GM12801 (cell line): Measurements from ENCODE around the gene MAP3K3.

Experiments
- CTCF ChIP-seq: IDR thresholded peaks from one replicate; pipeline ENCODE4 v1.5.1; 2011; ENCODE audit warnings: control low read depth; ENCODE audit not compliant: insufficient read length; ENCODE audit errors: extremely low read depth

The MAP3K3 gene

GRCh38 chr17:63698381-63698885, 76.2 kb downstream of the MAP3K3 start:
- no peak for TF ChIP-seq CTCF

DNA sequence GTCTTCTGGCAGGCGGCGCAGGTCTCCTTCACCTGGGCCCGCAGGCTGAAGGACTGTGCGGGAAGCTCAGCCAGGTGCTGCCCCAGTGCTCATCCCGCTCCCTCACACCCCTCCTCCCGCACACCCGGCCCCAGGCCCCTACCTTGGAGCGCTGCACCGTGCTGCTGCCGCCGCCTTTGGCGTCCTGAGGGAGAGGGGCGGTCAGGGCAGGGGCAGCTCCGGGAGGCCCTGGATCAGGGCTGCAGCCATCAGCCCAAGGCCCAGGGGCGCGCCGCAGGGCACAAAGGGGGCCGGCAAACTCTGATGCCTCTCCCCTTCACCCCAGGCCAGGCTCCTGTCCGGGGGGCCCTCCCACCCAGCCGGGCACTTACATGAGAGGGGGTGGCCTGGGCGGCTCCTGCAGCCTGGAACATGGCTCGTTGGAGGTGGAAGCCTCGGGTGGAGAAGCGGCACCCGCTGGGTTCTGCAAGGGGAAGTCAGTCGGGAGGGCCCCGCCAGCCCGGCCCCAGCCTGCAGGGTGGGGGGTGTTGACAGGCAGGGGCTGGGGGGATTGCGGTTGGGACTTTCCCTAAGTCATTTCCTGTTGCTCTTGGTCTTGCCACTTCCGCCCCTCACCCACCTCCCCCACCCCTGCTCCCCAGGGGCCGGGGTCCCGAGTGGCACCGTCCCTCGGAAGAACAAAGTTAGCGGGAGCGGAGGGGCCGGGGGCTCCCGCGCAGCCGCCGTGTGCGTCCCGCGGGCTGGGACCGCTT, 76.8 kb downstream of the MAP3K3 start:
- no peak for TF ChIP-seq CTCF

DNA sequence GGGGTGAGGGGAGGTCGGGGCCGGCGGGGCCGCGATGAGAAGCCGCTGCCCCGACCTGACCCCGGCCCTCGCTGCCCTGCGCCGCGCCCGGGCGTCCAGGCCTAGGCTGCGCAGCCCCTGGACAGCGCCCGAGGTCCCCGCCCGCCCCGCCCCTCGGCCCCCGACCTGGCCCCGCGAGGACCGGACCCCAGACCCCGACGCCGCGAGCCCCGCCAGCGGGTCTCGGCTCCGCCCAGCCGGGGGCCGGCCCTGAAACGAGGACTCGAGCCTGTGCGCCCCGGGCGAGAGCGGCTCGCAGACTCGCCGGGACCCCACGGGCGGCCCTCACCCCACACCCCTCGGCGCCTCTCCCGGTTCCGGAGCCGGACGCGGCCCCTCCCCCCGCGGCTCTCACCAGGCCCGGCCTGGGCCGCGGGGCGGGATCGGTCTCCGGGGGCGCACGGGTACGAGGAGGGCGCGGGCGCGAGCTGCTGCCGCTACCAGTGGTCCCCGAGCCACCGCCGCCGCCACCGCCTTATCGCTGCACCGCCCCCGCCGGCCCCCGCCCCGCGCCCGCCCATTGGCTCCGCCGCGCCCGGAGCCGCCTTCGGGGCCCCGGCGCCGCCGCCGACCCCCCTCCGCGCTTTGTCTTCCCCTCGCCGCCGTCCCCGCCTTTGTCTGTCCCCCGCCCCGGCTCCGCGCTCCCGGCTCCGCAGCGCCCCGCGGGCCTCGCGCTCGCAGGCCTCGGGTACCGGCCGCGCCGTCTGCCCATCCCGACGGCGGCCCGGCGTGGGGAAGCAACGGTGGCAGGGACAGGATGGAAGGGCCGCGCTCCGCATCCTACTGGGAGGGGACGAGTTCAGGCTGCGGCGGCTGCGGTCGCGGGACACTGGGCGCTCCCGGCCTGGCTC, 77.7 kb downstream of the MAP3K3 start, which contains the start of gene LIMD2:
Gene LIMD2, minus strand, starts transcription at position 488 of the 890 bp plus-strand sequence. CDS start 827 bp downstream, outside the sequence.
- no peak for TF ChIP-seq CTCF

DNA sequence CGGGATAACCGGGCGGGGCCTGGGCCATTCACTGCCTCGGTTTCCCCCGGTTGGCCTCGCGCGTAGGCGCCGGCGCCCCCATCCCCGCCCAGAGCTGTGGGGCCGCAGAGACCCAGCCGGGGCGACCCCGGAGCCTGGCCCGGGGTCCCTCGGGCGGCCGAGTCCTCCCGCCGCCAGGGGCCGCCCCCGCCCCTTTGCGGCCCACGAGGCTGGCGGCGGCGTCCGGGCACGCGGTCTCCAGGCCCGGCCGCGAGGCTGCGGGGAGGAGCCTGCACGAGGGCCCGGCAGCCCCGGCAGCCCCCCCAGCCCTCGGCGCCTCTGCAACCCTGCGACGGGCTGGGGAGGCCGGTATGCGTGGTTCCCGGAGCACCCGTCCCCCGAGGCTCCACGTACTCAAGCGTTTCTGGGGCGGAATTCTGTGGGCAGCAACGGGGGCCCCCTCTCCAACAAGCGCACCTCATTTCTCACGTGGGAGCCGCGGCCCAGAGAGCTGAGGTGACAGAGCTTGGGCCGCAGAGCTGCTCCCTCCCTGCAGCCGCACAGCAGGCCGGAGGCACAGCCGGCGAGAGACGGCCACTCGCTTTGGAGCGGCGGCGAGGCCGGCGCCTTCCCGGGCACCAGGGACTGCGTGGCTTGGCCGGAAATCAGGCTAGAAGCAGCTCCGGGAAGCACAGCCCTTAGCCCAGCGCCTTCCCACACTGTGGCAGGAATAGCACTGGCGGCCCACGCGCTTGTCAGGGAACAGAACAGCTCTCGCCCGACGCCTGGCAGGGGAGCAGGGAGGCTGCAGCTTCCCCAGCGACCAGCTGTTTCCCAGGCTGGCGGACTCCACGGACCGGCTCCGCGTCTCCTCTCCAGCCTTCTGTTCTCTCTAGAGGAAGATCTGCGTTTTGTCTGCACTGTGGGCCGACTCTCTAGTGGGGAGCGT, 78.6 kb downstream of the MAP3K3 start:
- TF ChIP-seq CTCF = no peak

DNA sequence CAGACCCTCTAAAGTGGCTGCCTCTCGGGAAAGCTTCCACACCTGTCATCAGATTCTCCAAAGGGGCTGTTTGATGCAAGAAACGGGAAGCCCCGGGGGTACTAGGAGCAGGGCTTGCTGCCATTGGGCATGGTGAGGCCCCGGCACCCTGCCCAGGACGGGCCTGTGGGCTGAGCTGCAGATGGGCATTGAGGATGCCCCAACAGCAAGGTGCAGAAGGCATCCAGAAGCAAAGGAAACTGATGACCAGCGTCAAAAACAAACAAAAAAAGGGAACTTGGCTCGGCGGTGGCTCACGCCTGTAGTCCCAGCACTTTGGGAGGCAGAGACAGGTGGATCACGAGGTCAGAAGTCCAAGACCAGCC, 79.2 kb downstream of the MAP3K3 start:
- no peak for TF ChIP-seq CTCF

DNA sequence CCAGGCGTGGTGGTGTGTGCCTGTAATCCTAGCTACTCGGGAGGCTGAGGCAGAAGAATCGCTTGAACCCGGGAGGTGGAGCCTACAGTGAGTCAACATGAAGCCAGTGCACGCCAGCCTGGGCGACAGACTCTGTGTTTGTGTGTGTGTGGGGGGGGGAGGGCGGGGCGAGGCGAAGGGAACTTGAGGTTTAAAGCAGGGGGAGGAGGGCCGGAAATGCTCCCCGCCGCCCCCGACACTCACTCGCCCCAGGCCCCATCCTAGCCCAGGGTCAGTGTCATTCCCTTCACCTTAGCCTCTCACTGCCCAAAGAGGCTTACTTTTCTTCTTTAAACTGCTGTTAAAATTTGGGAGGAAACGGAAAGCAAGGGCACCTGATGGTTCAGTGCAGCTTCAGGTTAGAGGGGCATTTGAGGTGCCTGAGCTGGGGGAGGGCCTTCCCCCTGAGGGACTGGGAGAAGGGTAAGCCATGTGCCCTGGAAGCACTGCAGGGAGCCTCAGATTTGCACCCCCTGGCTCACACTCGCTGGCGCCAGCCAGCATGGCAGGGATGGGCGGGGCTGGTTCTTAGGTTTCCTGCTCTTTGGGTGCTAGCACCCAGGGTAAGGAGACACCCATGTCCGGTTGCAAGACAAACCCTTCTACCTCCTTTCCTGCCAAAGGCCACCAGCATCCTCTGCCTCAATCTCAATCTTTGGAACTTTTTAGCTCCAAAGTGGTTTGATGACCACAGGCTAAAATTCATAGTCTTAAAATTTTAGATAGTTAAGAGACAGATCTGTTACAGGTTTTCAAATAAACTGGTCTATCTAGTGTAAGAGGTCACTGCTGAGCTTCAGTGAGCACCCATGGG, 79.9 kb downstream of the MAP3K3 start:
- TF ChIP-seq CTCF = no peak
